IMR-90 (cell line): ENCODE results near the gene PRKACG. TPM values are rescaled to one million over a fixed set of nuclear protein-coding genes. Genes with fewer than 3 reads are reported as not detected.

ENCODE experiments used
- ATAC-seq: fragments of 200-7000 bp; cut with Tn5 transposase; 2 replicates; pipeline ENCODE4 v1.9.1; 2020; ENCODE audit warnings: low read depth, mild to moderate bottlenecking, moderate library complexity
- BruUV-seq: library from RNA; stranded (reverse); fragments of 400-500 nt; replicated peaks from 2 replicates; lab custom pipeline; 2021; lab: Mats Ljungman, UMichigan
- CTCF ChIA-PET: fragments of 300-600 bp; formaldehyde crosslinking; extraction: SDS; loops from one replicate; lab custom pipeline; 2021; ENCODE audit warnings: antibody characterized with exemption; lab: Yijun Ruan, JAX
- POLR2A ChIA-PET: fragments of 300-600 bp; sonication (Branson Sonifier 250); formaldehyde crosslinking; loops from one replicate; lab custom pipeline; 2022; ENCODE audit warnings: antibody characterized with exemption; ENCODE audit not compliant: unreplicated experiment; lab: Charles Lee
- DNase-seq: peaks from one replicate; pipeline ENCODE4 v3.0.0; 2013
- H2AFZ ChIP-seq: replicated peaks from 2 replicates; pipeline ENCODE3; 2013; ENCODE audit warnings: low read length, mild to moderate bottlenecking; ENCODE audit not compliant: poor library complexity
- H2AK5ac ChIP-seq: 2 replicates; pipeline ENCODE4 v1.6.1; 2013; ENCODE audit warnings: low read depth, low read length, inconsistent platforms
- H2AK9ac ChIP-seq: replicated peaks from 2 replicates; pipeline ENCODE3; 2013; ENCODE audit warnings: mild to moderate bottlenecking, low read depth, low read length, moderate library complexity; ENCODE audit not compliant: poor library complexity
- H2BK120ac ChIP-seq: 2 replicates; pipeline ENCODE4 v1.6.1; 2013; ENCODE audit warnings: low read depth, low read length, inconsistent platforms
- H2BK15ac ChIP-seq: 3 replicates; pipeline ENCODE4 v1.6.1; 2013; ENCODE audit warnings: low read depth, low read length, inconsistent platforms
- H2BK20ac ChIP-seq: 2 replicates; pipeline ENCODE4 v1.6.1; 2013; ENCODE audit warnings: low read depth, mild to moderate bottlenecking, inconsistent platforms, low read length, moderate library complexity
- H2BK5ac ChIP-seq: 2 replicates; pipeline ENCODE4 v1.6.1; 2013; ENCODE audit warnings: mild to moderate bottlenecking, low read depth, low read length, inconsistent platforms; ENCODE audit not compliant: poor library complexity, severe bottlenecking
- H3K14ac ChIP-seq: replicated peaks from 2 replicates; pipeline ENCODE4 v1.6.1; 2013; ENCODE audit warnings: low read depth, low read length, inconsistent platforms
- H3K18ac ChIP-seq: 2 replicates; pipeline ENCODE4 v1.6.1; 2013; ENCODE audit warnings: low read depth, low read length, control low read depth
- H3K23ac ChIP-seq: 2 replicates; pipeline ENCODE4 v1.6.1; 2013; ENCODE audit warnings: low read depth, low read length, inconsistent platforms
- H3K27ac ChIP-seq: 2 replicates; pipeline ENCODE4 v1.5.1; 2013; ENCODE audit warnings: mild to moderate bottlenecking, control low read depth, low read length; ENCODE audit not compliant: insufficient read depth
- H3K27me3 ChIP-seq: 2 replicates; pipeline ENCODE4 v1.6.1; 2013; ENCODE audit warnings: low read length; ENCODE audit not compliant: control insufficient read depth, insufficient read depth
- H3K36me3 ChIP-seq: 2 replicates; pipeline ENCODE4 v1.6.1; 2013; ENCODE audit warnings: low read length, mixed read lengths; ENCODE audit not compliant: control insufficient read depth, insufficient read depth
- H3K4ac ChIP-seq: 2 replicates; pipeline ENCODE4 v1.6.1; 2013; ENCODE audit warnings: low read depth, low read length, inconsistent platforms
- H3K4me1 ChIP-seq: 2 replicates; pipeline ENCODE4 v1.6.1; 2013; ENCODE audit warnings: low read length, mixed read lengths; ENCODE audit not compliant: control insufficient read depth, insufficient read depth
- H3K4me2 ChIP-seq: 2 replicates; pipeline ENCODE4 v1.6.1; 2013; ENCODE audit warnings: low read depth, mild to moderate bottlenecking, control low read depth, low read length, moderate library complexity
- H3K4me3 ChIP-seq: 2 replicates; pipeline ENCODE4 v1.5.1; 2013; ENCODE audit warnings: low read depth, mild to moderate bottlenecking, control low read depth, low read length, moderate library complexity; ENCODE audit not compliant: insufficient read depth
- H3K56ac ChIP-seq: 2 replicates; pipeline ENCODE4 v1.6.1; 2013; ENCODE audit warnings: low read length, inconsistent platforms; ENCODE audit not compliant: insufficient read depth; ENCODE audit errors: extremely low read depth
- H3K79me1 ChIP-seq, 2 experiments: 2 replicates each; pipeline ENCODE4 v1.6.1; 2013; ENCODE audit warnings: low read length in 2 of 2, inconsistent platforms in 1 of 2, low read depth in 1 of 2
- H3K9ac ChIP-seq: 2 replicates; pipeline ENCODE4 v1.6.1; 2013; ENCODE audit warnings: low read depth, low read length, control low read depth
- H3K9me1 ChIP-seq: 2 replicates; pipeline ENCODE4 v1.6.1; 2013; ENCODE audit warnings: low read length, inconsistent platforms; ENCODE audit not compliant: insufficient read depth
- H3K9me3 ChIP-seq: 2 replicates; pipeline ENCODE4 v1.6.1; 2013; ENCODE audit warnings: low read length; ENCODE audit not compliant: control insufficient read depth, insufficient read depth
- H4K20me1 ChIP-seq: 2 replicates; pipeline ENCODE4 v1.6.1; 2013; ENCODE audit warnings: low read length, inconsistent platforms; ENCODE audit not compliant: insufficient read depth
- H4K5ac ChIP-seq: 2 replicates; pipeline ENCODE4 v1.6.1; 2013; ENCODE audit warnings: mild to moderate bottlenecking, low read depth, low read length, control low read depth
- H4K8ac ChIP-seq, 2 experiments: 2 replicates each; pipeline ENCODE4 v1.6.1; 2013; ENCODE audit warnings: low read depth in 2 of 2, low read length in 2 of 2, control low read depth in 1 of 2, inconsistent platforms in 1 of 2
- H4K91ac ChIP-seq: 2 replicates; pipeline ENCODE4 v1.6.1; 2013; ENCODE audit warnings: low read depth, low read length, inconsistent platforms; ENCODE audit not compliant: insufficient read depth
- BHLHE40 ChIP-seq: fragments of 150-350 bp; IDR thresholded peaks from 2 replicates; pipeline ENCODE4 v1.6.1; 2016; ENCODE audit warnings: mild to moderate bottlenecking, low read depth, low read length
- CEBPB ChIP-seq: IDR thresholded peaks from 2 replicates; pipeline ENCODE4 v1.6.1; 2012; ENCODE audit warnings: low read depth, low read length, improper control_type of control experiment
- CHD1 ChIP-seq: IDR thresholded peaks from 2 replicates; pipeline ENCODE4 v1.6.1; 2012; ENCODE audit warnings: low read depth, low read length, improper control_type of control experiment
- CTCF ChIP-seq: conservative IDR thresholded peaks from 2 replicates; pipeline ENCODE4 v1.5.1; 2012; ENCODE audit warnings: mild to moderate bottlenecking, low read depth, low read length, improper control_type of control experiment
- MAFK ChIP-seq: IDR thresholded peaks from 2 replicates; pipeline ENCODE4 v1.6.1; 2012; ENCODE audit warnings: low read depth, low read length, improper control_type of control experiment
- MAZ ChIP-seq: IDR thresholded peaks from 2 replicates; pipeline ENCODE4 v1.6.1; 2012; ENCODE audit warnings: low read depth, mild to moderate bottlenecking, low read length, improper control_type of control experiment, moderate library complexity, borderline replicate concordance
- MXI1 ChIP-seq: IDR thresholded peaks from 2 replicates; pipeline ENCODE4 v1.6.1; 2012; ENCODE audit warnings: low read depth, mild to moderate bottlenecking, low read length, moderate library complexity, borderline replicate concordance
- RAD21 ChIP-seq: IDR thresholded peaks from 2 replicates; pipeline ENCODE4 v1.6.1; 2012; ENCODE audit warnings: low read length, improper control_type of control experiment
- SMC3 ChIP-seq: fragments of 150-350 bp; IDR thresholded peaks from 2 replicates; pipeline ENCODE4 v1.6.1; 2016; ENCODE audit warnings: low read depth, mild to moderate bottlenecking, antibody characterized with exemption, low read length, moderate library complexity
- USF2 ChIP-seq: fragments of 150-350 bp; IDR thresholded peaks from 2 replicates; pipeline ENCODE4 v1.6.1; 2017; ENCODE audit warnings: mild to moderate bottlenecking, antibody characterized with exemption, low read length, low read depth
- WGBS, 2 experiments: methylation state at CpG; one replicate each; pipeline versions ENCODE4 v1.1.5 to v1.1.7; 2013; ENCODE audit warnings: missing lambda C conversion rate in 2 of 2; ENCODE audit not compliant: insufficient read length in 1 of 2; ENCODE audit errors: extremely low coverage in 2 of 2; 5-methylcytosine and 5-hydroxymethylcytosine counted together
- dilution Hi-C: fragments of 300-500 bp; cut with HindIII; formaldehyde crosslinking; loops from one replicate; pipeline ENCODE4 v1.14.3; 2018; ENCODE audit warnings: low sequenced_read_pairs; ENCODE audit not compliant: unreplicated experiment
- in situ Hi-C: fragments of 300-500 bp; cut with MboI; formaldehyde crosslinking; loops from 3 replicates; pipeline ENCODE4 v1.14.3; 2019; ENCODE audit warnings: low sequenced_read_pairs, inconsistent platforms, mixed read lengths
- intact Hi-C: fragments of 100-400 bp; cut with micrococcal nuclease; formaldehyde crosslinking; loops from 2 replicates; pipeline ENCODE4 v1.10.0; 2022
- polyA plus RNA-seq, 3 experiments: library from polyadenylated mRNA; depleted of rRNA; stranded (reverse); fragments of >200 nt; gene quantifications; 2 replicates each; pipeline ENCODE4 v1.2.3, GENCODE V29; 2012; ENCODE audit warnings: low replicate concordance in 1 of 3
- total RNA-seq: library from RNA; depleted of rRNA; stranded (reverse); fragments of >200 nt; gene quantifications from 2 replicates; pipeline ENCODE4 v1.2.3, GENCODE V29; 2012

Gene PRKACG
- total and polyA plus RNA-seq, 2 of the 4 experiments (the other 2 are of a cell fraction): not detected

- TF ChIP-seq RAD21 (no peak), SMC3 (no peak), CHD1 (no peak), MAZ (no peak), MXI1 (no peak), CEBPB (no peak), MAFK (no peak), CTCF (no peak), USF2 (no peak), BHLHE40 (no peak)
- no peak overlapping the region for H2AK9ac ChIP-seq
- no peaks in the 10 kb centered on the region for H3K79me1 ChIP-seq
- ChIA-PET POLR2A (no interaction called here), CTCF (no interaction called here)
- H3K4me3 ChIP-seq: no peak overlapping the region
- 89% methylated on average over 15 of the region's 26 CpGs; no CpG with 5 or more reads in 1 of the 2 experiments for WGBS, 2 experiments
- DNase-seq: no peak
- H4K91ac ChIP-seq: no peak overlapping the region
- no peak overlapping the region for H2BK15ac ChIP-seq
- no peak overlapping the region for H3K18ac ChIP-seq
- H3K36me3 ChIP-seq: no peaks in the 10 kb centered on the region
- no peak overlapping the region for H3K4ac ChIP-seq
- no peak overlapping the region for H3K56ac ChIP-seq
- no peak overlapping the region for H2BK20ac ChIP-seq
- H3K27me3 ChIP-seq: peaks cover 11% of the 10 kb centered on the region
- H3K9ac ChIP-seq: no peak overlapping the region
- no TSS peak for BruUV-seq
- no peak overlapping the region for H3K14ac ChIP-seq
- H3K9me3 ChIP-seq: no peaks in the 10 kb centered on the region
- H2BK120ac ChIP-seq: no peak overlapping the region
- intact Hi-C loops (no loop called here), dilution Hi-C loops (no loop called here), in situ Hi-C loops (no loop called here)
- no peaks in the 10 kb centered on the region for H3K4me1 ChIP-seq
- no peak overlapping the region for H4K5ac ChIP-seq
- no peak overlapping the region for H2AK5ac ChIP-seq
- no peak overlapping the region for H3K23ac ChIP-seq
- H2BK5ac ChIP-seq: no peak overlapping the region
- no peak for ATAC-seq
- H2AFZ ChIP-seq: no peak overlapping the region
- no peak overlapping the region for H3K4me2 ChIP-seq
- H3K27ac ChIP-seq: no peak overlapping the region
- no peak overlapping the region for H4K8ac ChIP-seq
- no peaks in the 10 kb centered on the region for H4K20me1 ChIP-seq
- no peaks in the 10 kb centered on the region for H3K9me1 ChIP-seq
Observed at GRCh38 chr9:69013382-69013727, 558 bp downstream of the PRKACG start.
